Cardiac muscle cell (in vitro differentiated cells and primary cell): ENCODE measurements around the gene CHAC2. TPM values are rescaled to one million over a fixed set of nuclear protein-coding genes. Genes with fewer than 3 reads are reported as not detected.
"Not testable (repeated sequence)": the region's sequence is repeated elsewhere in the genome, so short reads cannot be mapped to it uniquely, and the experiment has no call there.

Experiments used
- DNase-seq, 2 donors: peaks; one replicate each; pipeline versions ENCODE4 v3.0.0 to v3.0.0-alpha.2; 2010 to 2017; ENCODE audit warnings: low read depth in 1 of 2, low spot score in 1 of 2
- H3K27ac ChIP-seq: fragments of 200-600 bp; sonication (generic); 2 replicates; pipeline ENCODE4 v1.5.1; 2016
- H3K27me3 ChIP-seq: fragments of 200-600 bp; sonication (generic); 2 replicates; pipeline ENCODE4 v1.6.0; 2016; ENCODE audit warnings: control low read depth
- H3K36me3 ChIP-seq: fragments of 200-600 bp; sonication (generic); 2 replicates; pipeline ENCODE4 v1.5.1; 2016; ENCODE audit warnings: control low read depth
- H3K4me1 ChIP-seq: fragments of 200-600 bp; sonication (generic); 2 replicates; pipeline ENCODE4 v1.8.1; 2017; ENCODE audit warnings: low read depth, mild to moderate bottlenecking, mixed run types
- H3K4me3 ChIP-seq: fragments of 200-600 bp; sonication (generic); 2 replicates; pipeline ENCODE4 v1.5.1; 2016; ENCODE audit warnings: mild to moderate bottlenecking
- H3K9me3 ChIP-seq: fragments of 200-600 bp; sonication (generic); 2 replicates; pipeline ENCODE4 v1.5.1; 2017; ENCODE audit warnings: low read depth, mild to moderate bottlenecking, control low read depth
- CTCF ChIP-seq: IDR thresholded peaks from 2 replicates; pipeline ENCODE4 v1.5.1; 2012; ENCODE audit warnings: low read depth, mild to moderate bottlenecking, low read length
- polyA plus RNA-seq: library from polyadenylated mRNA; unstranded; fragments of >200 nt; fragmentation: Nextera tagmentation; extraction: Ambion mirVana; gene quantifications from 2 replicates; pipeline ENCODE4 v1.2.1, GENCODE V29; 2016
- total RNA-seq: library from RNA; depleted of rRNA; stranded (reverse); fragments of >200 nt; gene quantifications from 2 replicates; pipeline ENCODE4 v1.2.3, GENCODE V29; 2016

CHAC2 gene
- total RNA-seq (2.8 and 3.0 TPM in 2 replicates), polyA plus RNA-seq (3.7 and 4.1 TPM in 2 replicates)

GRCh38 chr2:53767405-53768241 lies at the start of gene CHAC2:
TSS of gene CHAC2 (plus strand) at chr2:53767804. CDS start at chr2:53767887, 83 bp downstream.
- H3K4me3 ChIP-seq, result peak within 1 kb of the TSS; percentile 71
- peaks cover 9% of the 10 kb centered on the region for H3K36me3 ChIP-seq
- peak; percentile 83 to 92 for DNase-seq
- TF ChIP-seq CTCF, result peak; percentile 39
- no peaks in the 10 kb centered on the region for H3K4me1 ChIP-seq
- peak within 1 kb of the TSS; percentile 76 for H3K27ac ChIP-seq
- no peaks in the 10 kb centered on the region for H3K9me3 ChIP-seq
- H3K27me3 ChIP-seq, result no peaks in the 10 kb centered on the region

GRCh38 chr2:53720944-53721343 lies 46.7 kb upstream of the CHAC2 start:
- H3K9me3 ChIP-seq, H3K27ac ChIP-seq, H3K36me3 ChIP-seq, H3K27me3 ChIP-seq, H3K4me1 ChIP-seq, H3K4me3 ChIP-seq, DNase-seq: not testable (repeated sequence)

- H3K4me3 ChIP-seq, result no peak overlapping the region
- no peaks in the 10 kb centered on the region for H3K27me3 ChIP-seq
- no peak overlapping the region for H3K27ac ChIP-seq
- H3K9me3 ChIP-seq, result no peaks in the 10 kb centered on the region
- H3K4me1 ChIP-seq, result no peaks in the 10 kb centered on the region
- H3K36me3 ChIP-seq, result peaks cover 6% of the 10 kb centered on the region
- peak in 1 of 2 donors; percentile 81 for DNase-seq
- TF ChIP-seq CTCF, result no peak
These were observed 43.1 kb upstream of the CHAC2 start for GRCh38 chr2:53724536-53724935.

GRCh38 chr2:53725662-53726061 lies 41.9 kb upstream of the CHAC2 start:
- no peak for TF ChIP-seq CTCF
- Histone ChIP-seq H3K36me3 (peaks cover 9% of the 10 kb centered on the region), H3K9me3 (no peaks in the 10 kb centered on the region), H3K27me3 (no peaks in the 10 kb centered on the region), H3K27ac (no peak overlapping the region), H3K4me1 (no peaks in the 10 kb centered on the region), H3K4me3 (no peak overlapping the region)
- DNase-seq, result no peak

- no peaks in the 10 kb centered on the region for H3K9me3 ChIP-seq
- no peak for TF ChIP-seq CTCF
These were observed 39.7 kb upstream of the CHAC2 start for GRCh38 chr2:53727921-53728320.

GRCh38 chr2:53729143-53729762 lies 38.4 kb upstream of the CHAC2 start:
- no peaks in the 10 kb centered on the region for H3K9me3 ChIP-seq
- no peak for TF ChIP-seq CTCF
- H3K36me3 ChIP-seq, result peaks cover 9% of the 10 kb centered on the region
- no peak for DNase-seq
- H3K4me3 ChIP-seq, result no peak overlapping the region
- H3K27me3 ChIP-seq, result no peaks in the 10 kb centered on the region
- H3K27ac ChIP-seq, result no peak overlapping the region
- no peaks in the 10 kb centered on the region for H3K4me1 ChIP-seq

More at GRCh38 chr2:53727921-53728320, 39.7 kb upstream of the CHAC2 start:
- H3K27me3 ChIP-seq, result no peaks in the 10 kb centered on the region
- no peak overlapping the region for H3K27ac ChIP-seq
- H3K4me3 ChIP-seq, result no peak overlapping the region
- DNase-seq, result no peak
- peaks cover 9% of the 10 kb centered on the region for H3K36me3 ChIP-seq
- H3K4me1 ChIP-seq, result no peaks in the 10 kb centered on the region
